SU-DHL-6 (cell line): ENCODE results near the gene CDH23.

Experiments used
- H2AFZ ChIP-seq: fragments of 200-600 bp; sonication (generic); 2 replicates; pipeline ENCODE4 v1.6.1; 2014; ENCODE audit warnings: low read depth, mild to moderate bottlenecking, moderate library complexity, mixed read lengths, antibody characterized with exemption, low read length; ENCODE audit not compliant: severe bottlenecking
- H3F3A ChIP-seq: fragments of 200-600 bp; shearing (Covaris generic); 2 replicates; pipeline ENCODE4 v1.6.0; 2016; ENCODE audit warnings: antibody characterized with exemption, mild to moderate bottlenecking; ENCODE audit not compliant: insufficient read depth
- H3K27ac ChIP-seq: fragments of 200-600 bp; sonication (generic); 2 replicates; pipeline ENCODE4 v1.5.1; 2016; ENCODE audit warnings: low read depth, mild to moderate bottlenecking, low read length, moderate library complexity, mixed read lengths
- H3K27me3 ChIP-seq: fragments of 200-600 bp; sonication (generic), shearing (Covaris generic); 2 replicates; pipeline ENCODE4 v1.6.0; 2014; ENCODE audit warnings: mild to moderate bottlenecking, low read length
- H3K36me3 ChIP-seq: fragments of 200-600 bp; sonication (generic); 2 replicates; pipeline ENCODE4 v1.6.1; 2014; ENCODE audit warnings: mild to moderate bottlenecking, low read length, mixed read lengths
- H3K4me2 ChIP-seq: fragments of 300-600, 200-600 bp; shearing (Covaris generic), sonication (generic); 2 replicates; pipeline ENCODE4 v1.6.0; 2014; ENCODE audit warnings: low read length, low read depth, mild to moderate bottlenecking; ENCODE audit not compliant: poor library complexity, severe bottlenecking
- H3K4me3 ChIP-seq: fragments of 200-600 bp; sonication (generic); 2 replicates; pipeline ENCODE4 v1.5.1; 2014; ENCODE audit warnings: antibody characterized with exemption, low read length, mild to moderate bottlenecking, mixed read lengths; ENCODE audit not compliant: insufficient read depth, poor library complexity, severe bottlenecking
- H3K79me2 ChIP-seq: fragments of 200-600 bp; sonication (generic); 2 replicates; pipeline ENCODE4 v1.6.1; 2014; ENCODE audit warnings: mild to moderate bottlenecking, low read length, moderate library complexity; ENCODE audit not compliant: insufficient read depth
- H3K9ac ChIP-seq: fragments of 200-600 bp; sonication (generic); 2 replicates; pipeline ENCODE4 v1.7.0; 2014; ENCODE audit warnings: mild to moderate bottlenecking, low read length
- H3K9me2 ChIP-seq: fragments of 200-600 bp; sonication (generic); replicated peaks from 2 replicates; pipeline ENCODE4 v1.6.1; 2014; ENCODE audit warnings: low read length; ENCODE audit not compliant: insufficient read depth
- H3K9me3 ChIP-seq: fragments of 200-600 bp; sonication (generic); 2 replicates; pipeline ENCODE4 v1.6.1; 2014; ENCODE audit warnings: low read length, mixed read lengths; ENCODE audit not compliant: insufficient read depth
- H4K20me1 ChIP-seq: fragments of 200-600 bp; sonication (generic); 2 replicates; pipeline ENCODE4 v1.6.1; 2014; ENCODE audit warnings: low read depth, mild to moderate bottlenecking, antibody characterized with exemption, low read length, moderate library complexity, mixed read lengths
- EZH2phosphoT487 ChIP-seq: fragments of 200-600 bp; sonication (generic), shearing (Covaris generic); conservative IDR thresholded peaks from 2 replicates; pipeline ENCODE4 v1.6.1; 2018; ENCODE audit warnings: mild to moderate bottlenecking, antibody characterized with exemption, low read length, moderate library complexity, mixed read lengths
- TF ChIP-seq, protein P1 (sequence below): fragments of 200-600 bp; sonication (generic); IDR thresholded peaks from one replicate; pipeline ENCODE4 v1.5.1; 2017; ENCODE audit warnings: antibody characterized with exemption, mild to moderate bottlenecking, low read length, moderate library complexity; ENCODE audit not compliant: insufficient read depth, poor library complexity, severe bottlenecking

CDH23 gene

DNA sequence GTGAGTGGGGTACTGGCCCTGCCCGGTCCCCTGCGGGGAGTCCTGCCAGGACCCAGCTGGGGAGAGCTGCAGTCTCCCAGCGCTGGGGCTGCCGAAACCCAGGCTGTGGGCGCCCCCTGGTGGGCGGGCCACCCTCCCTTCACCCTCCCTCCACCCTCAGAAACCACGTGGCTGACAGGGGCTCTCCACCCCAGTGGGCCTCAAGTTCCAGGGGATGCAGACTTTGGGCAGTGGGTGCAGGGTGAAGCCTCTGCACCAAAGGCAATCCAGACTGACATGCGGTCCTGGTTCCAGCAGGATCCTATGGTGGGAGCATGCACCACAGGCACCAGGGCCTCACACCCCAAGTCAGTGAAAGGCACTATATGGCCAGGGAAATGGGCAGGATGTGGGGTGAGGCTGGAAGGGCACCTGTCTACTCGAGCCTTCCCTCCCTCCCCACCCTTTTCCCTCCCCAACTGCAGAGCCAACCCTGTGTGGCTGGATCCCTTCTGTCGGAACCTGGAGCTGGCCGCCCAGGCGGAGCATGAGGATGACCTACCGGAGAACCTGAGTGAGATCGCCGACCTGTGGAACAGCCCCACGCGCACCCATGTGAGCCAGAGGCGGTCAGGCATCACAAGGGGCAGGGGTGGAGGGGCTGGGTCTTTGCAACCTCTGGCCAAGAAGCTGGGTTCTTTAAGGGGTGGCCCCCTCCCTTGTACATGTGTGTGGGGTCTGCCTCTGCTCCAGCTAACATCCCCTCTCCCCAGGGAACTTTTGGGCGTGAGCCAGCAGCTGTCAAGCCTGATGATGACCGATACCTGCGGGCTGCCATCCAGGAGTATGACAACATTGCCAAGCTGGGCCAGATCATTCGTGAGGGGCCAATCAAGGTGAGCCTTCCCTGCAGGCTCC, 415.5 kb downstream of the CDH23 start:
- no peaks in the 10 kb centered on the region for H3K79me2 ChIP-seq
- H3K4me2 ChIP-seq = no peak overlapping the region
- H3K9ac ChIP-seq = no peak overlapping the region
- no peaks in the 10 kb centered on the region for H3K36me3 ChIP-seq
- H3K4me3 ChIP-seq = no peak overlapping the region
- no peaks in the 10 kb centered on the region for H4K20me1 ChIP-seq
- H3K9me3 ChIP-seq = no peaks in the 10 kb centered on the region
- no peak overlapping the region for H2AFZ ChIP-seq
- H3K27me3 ChIP-seq = no peaks in the 10 kb centered on the region
- no peaks in the 10 kb centered on the region for H3F3A ChIP-seq
- TF ChIP-seq, protein P1, sequence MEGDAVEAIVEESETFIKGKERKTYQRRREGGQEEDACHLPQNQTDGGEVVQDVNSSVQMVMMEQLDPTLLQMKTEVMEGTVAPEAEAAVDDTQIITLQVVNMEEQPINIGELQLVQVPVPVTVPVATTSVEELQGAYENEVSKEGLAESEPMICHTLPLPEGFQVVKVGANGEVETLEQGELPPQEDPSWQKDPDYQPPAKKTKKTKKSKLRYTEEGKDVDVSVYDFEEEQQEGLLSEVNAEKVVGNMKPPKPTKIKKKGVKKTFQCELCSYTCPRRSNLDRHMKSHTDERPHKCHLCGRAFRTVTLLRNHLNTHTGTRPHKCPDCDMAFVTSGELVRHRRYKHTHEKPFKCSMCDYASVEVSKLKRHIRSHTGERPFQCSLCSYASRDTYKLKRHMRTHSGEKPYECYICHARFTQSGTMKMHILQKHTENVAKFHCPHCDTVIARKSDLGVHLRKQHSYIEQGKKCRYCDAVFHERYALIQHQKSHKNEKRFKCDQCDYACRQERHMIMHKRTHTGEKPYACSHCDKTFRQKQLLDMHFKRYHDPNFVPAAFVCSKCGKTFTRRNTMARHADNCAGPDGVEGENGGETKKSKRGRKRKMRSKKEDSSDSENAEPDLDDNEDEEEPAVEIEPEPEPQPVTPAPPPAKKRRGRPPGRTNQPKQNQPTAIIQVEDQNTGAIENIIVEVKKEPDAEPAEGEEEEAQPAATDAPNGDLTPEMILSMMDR = peak; percentile 94
- no peak for TF ChIP-seq EZH2phosphoT487
- no peak overlapping the region for H3K27ac ChIP-seq
- H3K9me2 ChIP-seq = no peaks in the 10 kb centered on the region

DNA sequence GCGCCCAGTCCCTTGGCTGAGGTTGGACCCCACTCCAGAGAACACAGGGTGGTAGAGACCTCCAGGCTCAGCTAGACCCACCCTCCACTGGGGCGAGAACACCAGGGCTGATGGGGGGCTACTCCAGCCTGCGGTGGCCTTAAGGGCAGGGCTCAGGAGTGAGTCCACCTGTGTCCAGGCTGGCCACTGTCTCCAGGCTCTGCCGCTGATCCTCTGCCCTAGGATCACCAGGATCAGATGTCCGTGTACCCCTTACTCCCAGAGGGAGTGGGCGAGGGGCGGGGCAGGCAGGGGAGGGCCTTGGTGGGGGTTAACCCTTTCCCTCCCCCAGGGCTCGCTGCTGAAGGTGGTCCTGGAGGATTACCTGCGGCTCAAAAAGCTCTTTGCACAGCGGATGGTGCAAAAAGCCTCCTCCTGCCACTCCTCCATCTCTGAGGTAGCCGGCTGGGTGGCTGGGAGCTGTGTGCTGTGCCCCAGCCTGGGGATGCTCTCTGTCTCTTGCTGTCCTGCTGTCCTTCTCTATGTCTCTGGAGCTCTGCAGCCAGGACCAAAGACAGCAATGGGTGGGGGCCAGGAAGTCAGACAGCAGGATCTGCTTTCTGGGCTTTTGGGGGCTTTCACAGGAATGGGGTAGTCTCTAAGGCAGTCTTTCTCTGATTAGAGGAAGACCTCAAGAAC, 416.3 kb downstream of the CDH23 start:
- no peak overlapping the region for H3K27ac ChIP-seq
- no peaks in the 10 kb centered on the region for H3K9me2 ChIP-seq
- no peaks in the 10 kb centered on the region for H3K79me2 ChIP-seq
- H3K27me3 ChIP-seq = no peaks in the 10 kb centered on the region
- no peak overlapping the region for H3K4me3 ChIP-seq
- no peaks in the 10 kb centered on the region for H4K20me1 ChIP-seq
- H3K4me2 ChIP-seq = no peak overlapping the region
- TF ChIP-seq, protein P1 = no peak
- TF ChIP-seq EZH2phosphoT487 = no peak
- no peak overlapping the region for H3K9ac ChIP-seq
- no peak overlapping the region for H2AFZ ChIP-seq
- no peaks in the 10 kb centered on the region for H3K9me3 ChIP-seq
- no peaks in the 10 kb centered on the region for H3K36me3 ChIP-seq
- no peaks in the 10 kb centered on the region for H3F3A ChIP-seq

DNA sequence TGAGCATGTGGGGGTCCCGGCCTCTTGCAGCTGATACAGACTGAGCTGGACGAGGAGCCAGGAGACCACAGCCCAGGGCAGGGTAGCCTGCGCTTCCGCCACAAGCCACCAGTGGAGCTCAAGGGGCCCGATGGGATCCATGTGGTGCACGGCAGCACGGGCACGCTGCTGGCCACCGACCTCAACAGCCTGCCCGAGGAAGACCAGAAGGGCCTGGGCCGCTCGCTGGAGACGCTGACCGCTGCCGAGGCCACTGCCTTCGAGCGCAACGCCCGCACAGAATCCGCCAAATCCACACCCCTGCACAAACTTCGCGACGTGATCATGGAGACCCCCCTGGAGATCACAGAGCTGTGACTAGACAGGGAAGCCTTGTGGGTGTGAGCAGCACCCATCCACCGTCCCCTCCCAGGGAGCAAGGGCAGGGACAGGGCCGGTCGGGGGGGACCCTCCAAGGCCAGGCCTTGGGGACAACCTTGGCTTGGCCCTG, 418.2 kb downstream of the CDH23 start:
- Histone ChIP-seq H3K79me2 (no peaks in the 10 kb centered on the region), H3K9me3 (no peaks in the 10 kb centered on the region), H3K27me3 (no peaks in the 10 kb centered on the region), H3K9me2 (no peaks in the 10 kb centered on the region), H3K27ac (no peak overlapping the region), H3K36me3 (no peaks in the 10 kb centered on the region), H4K20me1 (no peaks in the 10 kb centered on the region), H3K9ac (no peak overlapping the region), H3K4me3 (no peak overlapping the region), H2AFZ (no peak overlapping the region), H3K4me2 (no peak overlapping the region), H3F3A (no peaks in the 10 kb centered on the region)
- no peak for TF ChIP-seq EZH2phosphoT487
- TF ChIP-seq, protein P1 = no peak
